Duodenal mucosa (tissue), 2 donors: ENCODE measurements around the gene ZNF618.

ENCODE experiments used
- H3K27ac ChIP-seq: one replicate; pipeline ENCODE4 v1.7.0; 2013; ENCODE audit warnings: low read depth, low read length
- H3K27me3 ChIP-seq, 2 donors: one replicate each; pipeline ENCODE4 v1.7.0; 2013; ENCODE audit warnings: low read length in 2 of 2, control low read depth in 1 of 2; ENCODE audit not compliant: insufficient read depth in 2 of 2, control insufficient read depth in 1 of 2
- H3K36me3 ChIP-seq, 2 donors: one replicate each; pipeline ENCODE4 v1.7.0; 2013; ENCODE audit warnings: low read length in 2 of 2, control low read depth in 1 of 2; ENCODE audit not compliant: insufficient read depth in 2 of 2, control insufficient read depth in 1 of 2
- H3K4me1 ChIP-seq, 2 donors: one replicate each; pipeline ENCODE4 v1.7.0; 2013; ENCODE audit warnings: low read length in 2 of 2, control low read depth in 1 of 2; ENCODE audit not compliant: insufficient read depth in 2 of 2, control insufficient read depth in 1 of 2
- H3K4me3 ChIP-seq, 2 donors: one replicate each; pipeline ENCODE4 v1.7.0; 2013; ENCODE audit warnings: low read length in 2 of 2, low read depth in 1 of 2
- H3K9ac ChIP-seq, 2 donors: one replicate each; pipeline ENCODE4 v1.7.0; 2013; ENCODE audit warnings: low read length in 2 of 2, low read depth in 1 of 2
- H3K9me3 ChIP-seq, 2 donors: one replicate each; pipeline ENCODE4 v1.7.0; 2013; ENCODE audit warnings: low read length in 2 of 2, control low read depth in 1 of 2; ENCODE audit not compliant: control insufficient read depth in 1 of 2

The ZNF618 gene

DNA sequence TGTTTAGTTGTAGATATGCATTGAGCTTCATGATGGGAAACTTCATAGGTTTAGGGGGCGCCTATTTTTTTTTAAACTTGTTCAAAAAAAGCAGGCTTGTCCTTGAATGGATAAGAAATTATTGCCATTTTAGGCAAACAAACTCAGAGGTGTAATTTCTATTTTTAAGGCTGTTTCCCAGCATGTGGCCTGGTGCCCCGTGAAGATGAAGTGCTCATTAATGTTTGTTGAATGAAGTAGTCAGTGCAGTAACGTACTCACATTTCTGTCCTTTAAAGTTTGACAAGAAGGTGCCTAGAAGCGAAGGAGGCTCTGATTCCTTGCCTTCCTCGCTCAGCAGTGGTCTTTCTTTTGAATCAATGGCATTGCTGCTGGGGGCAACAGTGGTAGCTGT is 54.3 kb downstream of the ZNF618 start:
- H3K9ac ChIP-seq, result no peak overlapping the region
- H3K27me3 ChIP-seq, result no peaks in the 10 kb centered on the region
- peaks cover 0 to 9% of the 10 kb centered on the region in 2 donors for H3K9me3 ChIP-seq
- H3K36me3 ChIP-seq, result no peaks in the 10 kb centered on the region
- H3K4me3 ChIP-seq, result no peak overlapping the region
- H3K27ac ChIP-seq, result no peak overlapping the region
- H3K4me1 ChIP-seq, result no peaks in the 10 kb centered on the region

DNA sequence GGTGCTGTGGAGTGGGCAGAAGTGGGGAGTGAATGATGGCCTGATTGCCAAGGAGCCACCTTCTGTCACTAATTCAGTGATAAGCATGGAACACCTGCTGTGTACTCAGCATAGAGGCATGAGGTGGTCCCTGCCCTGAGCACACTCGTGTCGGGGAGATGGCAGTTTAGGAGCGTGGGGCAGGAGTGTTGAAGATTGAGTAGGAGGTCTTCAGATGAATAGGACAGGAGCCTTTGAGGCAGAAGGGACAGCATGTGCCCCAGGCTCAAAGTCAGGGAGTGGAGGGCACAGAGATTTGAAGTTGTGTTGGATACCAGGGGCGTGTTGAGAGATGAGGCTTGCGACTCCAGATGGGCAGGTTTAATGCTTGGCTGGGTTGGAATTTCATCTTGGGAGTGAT is 55.0 kb downstream of the ZNF618 start:
- Histone ChIP-seq H3K4me1 (no peaks in the 10 kb centered on the region), H3K36me3 (no peaks in the 10 kb centered on the region), H3K4me3 (no peak overlapping the region), H3K9me3 (peaks cover 0 to 9% of the 10 kb centered on the region in 2 donors), H3K27me3 (no peaks in the 10 kb centered on the region), H3K9ac (no peak overlapping the region), H3K27ac (no peak overlapping the region)

GRCh38 chr9:113931777-113932176 is 55.7 kb downstream of the ZNF618 start:
- no peaks in the 10 kb centered on the region for H3K27me3 ChIP-seq
- peaks cover 0 to 9% of the 10 kb centered on the region in 2 donors for H3K9me3 ChIP-seq
- no peak overlapping the region for H3K27ac ChIP-seq
- no peaks in the 10 kb centered on the region for H3K36me3 ChIP-seq
- H3K4me3 ChIP-seq, result no peak overlapping the region
- no peaks in the 10 kb centered on the region for H3K4me1 ChIP-seq
- no peak overlapping the region for H3K9ac ChIP-seq

DNA sequence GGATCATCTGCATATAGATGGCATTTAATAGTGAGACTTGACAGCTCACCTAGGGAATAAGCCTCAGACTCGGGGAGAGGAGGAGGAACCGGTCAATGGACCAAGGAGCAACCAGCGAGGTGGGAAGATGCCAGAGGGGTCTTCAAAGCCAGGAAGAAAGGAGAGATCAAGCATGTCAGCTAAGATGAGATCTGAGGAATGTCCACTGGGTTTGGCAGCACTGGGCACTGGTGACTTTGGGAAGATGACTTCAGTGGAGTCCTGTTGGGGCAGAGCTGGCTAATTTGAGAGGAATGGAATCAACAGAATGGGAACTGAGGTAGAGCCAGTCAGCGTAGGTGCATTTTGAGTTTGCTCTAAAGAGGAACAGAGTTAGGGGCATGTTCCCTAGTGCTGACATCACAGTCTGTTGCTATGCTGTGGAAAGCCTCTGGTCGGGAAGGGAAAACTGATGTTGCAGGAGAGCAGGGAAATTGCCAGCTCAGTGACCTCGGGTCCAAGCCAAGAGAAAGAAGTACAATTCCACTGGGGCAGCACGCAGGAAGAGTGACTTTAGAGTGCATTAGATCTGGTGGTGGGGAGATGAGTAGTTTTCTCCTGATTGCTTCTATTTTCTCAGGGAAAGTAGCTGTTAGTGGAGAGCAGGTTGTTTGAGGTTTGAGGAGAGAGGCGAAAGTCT is 56.9 kb downstream of the ZNF618 start:
- no peaks in the 10 kb centered on the region for H3K36me3 ChIP-seq
- H3K27ac ChIP-seq, result no peak overlapping the region
- H3K27me3 ChIP-seq, result no peaks in the 10 kb centered on the region
- no peak overlapping the region for H3K4me3 ChIP-seq
- H3K4me1 ChIP-seq, result no peaks in the 10 kb centered on the region
- peaks cover 0 to 7% of the 10 kb centered on the region in 2 donors for H3K9me3 ChIP-seq
- H3K9ac ChIP-seq, result no peak overlapping the region

DNA sequence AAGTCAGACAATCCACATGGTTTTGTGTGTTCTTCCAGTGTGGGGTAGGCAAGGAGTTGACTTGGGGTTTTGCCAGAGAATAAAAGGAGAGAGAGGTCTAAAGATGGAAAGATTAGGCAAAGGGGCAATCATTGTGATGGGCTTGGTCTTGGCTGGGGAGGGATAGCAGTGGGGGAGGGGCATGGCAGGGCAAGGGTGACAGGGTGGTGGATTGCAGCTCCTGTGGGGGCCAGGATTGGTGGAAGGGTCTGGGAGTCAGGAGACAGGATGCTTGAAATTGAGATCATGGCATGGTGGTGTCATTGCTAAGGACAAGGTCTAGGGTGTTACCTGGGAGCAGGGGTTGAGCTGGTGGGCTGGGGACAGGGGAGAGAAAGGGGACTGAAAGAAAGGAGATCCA is 57.6 kb downstream of the ZNF618 start:
- Histone ChIP-seq H3K36me3 (no peaks in the 10 kb centered on the region), H3K27ac (no peak overlapping the region)

DNA sequence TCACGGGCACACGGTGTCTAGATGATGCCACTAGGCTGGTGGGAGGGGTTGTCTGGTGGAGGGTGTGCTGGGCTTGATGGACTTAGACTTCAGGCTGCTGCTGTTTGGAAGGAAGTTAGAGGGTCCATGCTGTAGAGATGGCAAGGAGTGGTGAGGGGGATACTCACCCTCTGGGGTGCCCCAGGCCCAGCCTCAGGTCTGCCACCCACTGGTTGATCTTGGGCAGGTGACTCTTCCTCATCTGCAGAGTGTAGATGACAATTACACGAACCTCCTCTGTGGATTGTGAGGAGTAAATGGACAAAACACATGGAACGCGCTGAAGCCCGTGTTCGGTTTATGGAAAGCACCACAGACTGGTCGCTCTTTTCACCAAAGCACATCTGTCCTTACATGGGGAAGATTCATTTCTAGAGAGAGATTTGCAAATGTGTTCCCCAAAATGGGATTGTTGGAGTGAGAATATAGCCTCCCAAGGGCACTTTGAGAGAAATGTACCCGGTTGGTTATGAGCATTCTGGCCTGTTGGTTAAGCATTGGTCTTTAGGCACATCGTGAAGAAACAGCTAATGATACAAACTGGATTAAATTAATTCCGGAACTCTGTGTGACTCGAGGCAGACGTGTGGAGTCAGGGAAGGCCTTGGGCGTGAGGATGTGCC is 58.2 kb downstream of the ZNF618 start:
- Histone ChIP-seq H3K36me3 (no peaks in the 10 kb centered on the region), H3K4me1 (no peaks in the 10 kb centered on the region), H3K27ac (no peak overlapping the region), H3K27me3 (no peaks in the 10 kb centered on the region), H3K4me3 (no peak overlapping the region), H3K9ac (no peak overlapping the region), H3K9me3 (no peaks in the 10 kb centered on the region)

More for the DNA sequence above, 57.6 kb downstream of the ZNF618 start:
- Histone ChIP-seq H3K4me3 (no peak overlapping the region), H3K27me3 (no peaks in the 10 kb centered on the region), H3K4me1 (no peaks in the 10 kb centered on the region), H3K9me3 (peaks cover 0 to under 1% of the 10 kb centered on the region in 2 donors), H3K9ac (no peak overlapping the region)

- H3K4me1 ChIP-seq, result no peaks in the 10 kb centered on the region
- H3K36me3 ChIP-seq, result no peaks in the 10 kb centered on the region
- no peak overlapping the region for H3K4me3 ChIP-seq
- no peak overlapping the region for H3K9ac ChIP-seq
- no peak overlapping the region for H3K27ac ChIP-seq
- no peaks in the 10 kb centered on the region for H3K27me3 ChIP-seq
- no peaks in the 10 kb centered on the region for H3K9me3 ChIP-seq
These were observed 58.9 kb downstream of the ZNF618 start for GRCh38 chr9:113934829-113935676.

DNA sequence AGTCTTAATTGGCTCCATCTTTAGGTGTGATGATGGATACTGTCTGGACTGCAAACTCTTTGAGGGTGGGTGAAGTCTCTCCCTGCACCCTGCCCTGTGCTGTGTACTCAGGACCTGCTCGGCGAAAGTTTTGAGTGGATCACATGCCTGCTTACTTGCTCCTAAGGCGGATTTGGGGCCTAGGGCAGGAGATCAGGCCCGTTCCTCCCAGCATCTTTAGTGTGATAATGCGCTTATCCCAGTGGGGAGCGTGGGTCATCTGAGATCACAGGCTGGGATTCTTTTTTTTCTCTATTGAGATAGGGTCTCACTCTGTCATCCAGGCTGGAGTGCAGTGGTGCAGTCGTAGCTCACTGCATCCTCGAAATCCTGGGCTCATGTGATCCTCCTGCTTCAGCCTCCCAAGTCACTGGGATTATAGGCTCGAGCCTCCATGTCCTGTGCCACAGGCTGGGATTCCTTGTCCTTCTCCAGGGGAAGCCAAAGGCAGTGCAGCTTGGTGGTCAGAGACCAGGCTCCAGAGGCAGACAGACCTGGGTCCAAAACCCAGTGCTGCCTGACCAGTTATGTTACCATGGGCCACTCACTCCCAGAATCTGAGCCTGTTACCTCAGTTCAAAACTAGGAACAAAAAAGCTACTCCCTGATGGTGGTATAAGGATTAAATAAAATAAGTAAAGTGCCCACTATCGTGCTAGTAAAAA is 59.7 kb downstream of the ZNF618 start:
- no peaks in the 10 kb centered on the region for H3K4me1 ChIP-seq
- H3K27ac ChIP-seq, result no peak overlapping the region
- H3K36me3 ChIP-seq, result no peaks in the 10 kb centered on the region

DNA sequence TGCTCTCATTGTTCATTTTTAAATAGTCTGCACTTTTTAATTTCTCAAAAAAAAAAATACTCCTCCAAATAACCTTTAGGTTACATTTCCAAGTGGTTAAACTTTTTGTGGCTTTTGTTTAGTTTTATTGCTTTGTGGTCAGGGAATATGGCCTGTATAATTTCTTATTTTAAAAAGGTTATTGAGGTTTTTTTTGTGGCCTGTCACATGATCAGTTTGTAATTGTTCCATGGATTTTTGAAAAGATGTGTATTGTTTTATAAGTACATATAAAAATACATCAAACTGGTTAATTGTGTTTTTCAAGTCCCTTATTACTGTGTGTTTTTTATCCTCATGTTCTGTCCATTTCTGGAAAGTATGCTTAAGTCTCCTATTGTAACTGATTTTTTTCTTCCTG is 64.0 kb downstream of the ZNF618 start:
- H3K4me3 ChIP-seq, result no peak overlapping the region
- H3K4me1 ChIP-seq, result no peaks in the 10 kb centered on the region
- H3K27ac ChIP-seq, result no peak overlapping the region
- H3K36me3 ChIP-seq, result no peaks in the 10 kb centered on the region
- H3K9me3 ChIP-seq, result no peaks in the 10 kb centered on the region
- H3K9ac ChIP-seq, result no peak overlapping the region
- no peaks in the 10 kb centered on the region for H3K27me3 ChIP-seq

More for the DNA sequence above, 59.7 kb downstream of the ZNF618 start:
- Histone ChIP-seq H3K9ac (no peak overlapping the region), H3K27me3 (no peaks in the 10 kb centered on the region), H3K4me3 (no peak overlapping the region), H3K9me3 (no peaks in the 10 kb centered on the region)
